ENCODE data around the gene ZNF385C.

Gene ZNF385C

DNA sequence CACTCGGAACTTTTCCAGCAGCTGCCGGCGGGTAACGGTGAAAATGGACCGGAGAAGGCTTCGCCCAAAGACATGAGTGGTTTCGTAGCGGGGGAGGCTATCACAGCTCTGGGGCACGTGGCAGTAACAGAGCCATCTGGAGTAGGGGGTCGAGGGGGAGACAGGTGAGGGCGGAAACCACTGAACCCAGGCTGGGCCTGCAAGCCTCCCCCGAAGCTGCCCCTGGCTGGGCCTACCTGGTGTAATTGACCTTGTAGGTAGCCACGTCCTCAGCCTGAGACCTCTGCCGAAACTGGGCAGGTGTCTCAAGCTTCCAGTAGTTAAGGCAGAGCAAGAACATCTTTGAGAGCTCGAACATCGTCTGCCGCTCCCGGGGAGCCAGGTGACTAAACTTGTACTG, 21.0 kb upstream of the ZNF385C start:
- TF ChIP-seq CTCF (conservative IDR thresholded peaks at IDR 0.05; ENCODE audit: low read depth) = no peak
- DNase-seq (ENCODE audit: low spot score) = no peak
- ChIA-PET POLR2A (ENCODE audit: low non-redundant PET) (interaction anchor here (0.5 to 0.6 kb wide), 2 partner anchors 92 to 93 kb away, joined by 3 to 4 read pairs; no protein-coding TSS in a partner anchor), CTCF (interaction anchor here (0.6 to 2.3 kb wide), 5 partner anchors 95 to 616 kb away, joined by 3 to 19 read pairs (median 5); no protein-coding TSS in a partner anchor)
- peak overlapping the region; percentile 71 for H3K27ac ChIP-seq

DNA sequence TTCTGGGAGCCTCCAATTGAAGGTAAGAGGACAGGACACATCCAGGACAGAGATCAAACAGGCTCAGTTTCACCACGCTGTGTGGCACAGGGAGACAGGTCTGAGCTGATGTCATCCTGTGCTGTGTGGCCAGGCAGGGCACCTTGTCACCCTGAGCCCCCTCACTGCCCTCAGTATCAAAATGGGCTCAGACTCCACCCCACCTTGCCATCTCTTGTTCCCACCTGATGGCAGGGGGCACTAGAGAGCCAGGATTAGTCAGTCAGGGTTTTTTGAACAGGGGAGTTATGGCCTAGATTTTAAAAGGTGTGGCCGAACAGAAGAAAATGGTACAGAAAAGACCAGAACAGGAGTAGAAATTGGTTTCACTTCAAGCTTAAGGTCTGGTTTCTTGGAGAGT, 20.3 kb upstream of the ZNF385C start:
- CTCF ChIA-PET = interaction anchor here (0.6 to 2.3 kb wide), 8 partner anchors 9 to 394 kb away, joined by 3 to 19 read pairs (median 4); no protein-coding TSS in a partner anchor

DNA sequence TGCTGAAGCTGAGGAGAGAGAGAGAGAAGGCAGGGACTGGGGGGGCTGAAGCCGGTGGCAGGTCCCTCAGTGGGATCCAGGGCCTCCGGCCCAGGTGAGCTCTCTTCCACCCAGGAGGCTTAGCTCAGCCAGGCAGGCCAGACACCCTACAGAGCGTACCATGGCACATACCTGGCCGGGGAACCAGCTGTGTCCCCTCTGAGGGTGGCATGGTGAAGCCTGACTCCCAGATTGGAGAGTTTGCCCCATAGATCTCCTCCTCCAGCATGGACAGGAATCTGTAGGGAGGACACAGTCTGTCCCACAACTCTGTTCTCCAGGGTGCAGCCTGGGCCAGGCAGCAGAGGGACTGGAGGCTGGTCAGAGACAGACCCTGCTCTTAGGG, 19.8 kb upstream of the ZNF385C start:
- no peak for DNase-seq (ENCODE audit: low spot score)
- CTCF ChIA-PET = interaction anchor here (0.5 to 2.3 kb wide), 7 partner anchors 10 to 189 kb away, joined by 3 to 19 read pairs (median 3); no protein-coding TSS in a partner anchor
- peak overlapping the region; percentile 71 for H3K27ac ChIP-seq
- no peak for TF ChIP-seq CTCF (conservative IDR thresholded peaks at IDR 0.05; ENCODE audit: low read depth)
- POLR2A ChIA-PET (ENCODE audit: low non-redundant PET) = no interaction called here

More for the DNA sequence above, 20.3 kb upstream of the ZNF385C start:
- no peak for DNase-seq (ENCODE audit: low spot score)
- POLR2A ChIA-PET (ENCODE audit: low non-redundant PET) = no interaction called here
- TF ChIP-seq CTCF (conservative IDR thresholded peaks at IDR 0.05; ENCODE audit: low read depth) = peak; percentile 41
- peak overlapping the region; percentile 71 for H3K27ac ChIP-seq

DNA sequence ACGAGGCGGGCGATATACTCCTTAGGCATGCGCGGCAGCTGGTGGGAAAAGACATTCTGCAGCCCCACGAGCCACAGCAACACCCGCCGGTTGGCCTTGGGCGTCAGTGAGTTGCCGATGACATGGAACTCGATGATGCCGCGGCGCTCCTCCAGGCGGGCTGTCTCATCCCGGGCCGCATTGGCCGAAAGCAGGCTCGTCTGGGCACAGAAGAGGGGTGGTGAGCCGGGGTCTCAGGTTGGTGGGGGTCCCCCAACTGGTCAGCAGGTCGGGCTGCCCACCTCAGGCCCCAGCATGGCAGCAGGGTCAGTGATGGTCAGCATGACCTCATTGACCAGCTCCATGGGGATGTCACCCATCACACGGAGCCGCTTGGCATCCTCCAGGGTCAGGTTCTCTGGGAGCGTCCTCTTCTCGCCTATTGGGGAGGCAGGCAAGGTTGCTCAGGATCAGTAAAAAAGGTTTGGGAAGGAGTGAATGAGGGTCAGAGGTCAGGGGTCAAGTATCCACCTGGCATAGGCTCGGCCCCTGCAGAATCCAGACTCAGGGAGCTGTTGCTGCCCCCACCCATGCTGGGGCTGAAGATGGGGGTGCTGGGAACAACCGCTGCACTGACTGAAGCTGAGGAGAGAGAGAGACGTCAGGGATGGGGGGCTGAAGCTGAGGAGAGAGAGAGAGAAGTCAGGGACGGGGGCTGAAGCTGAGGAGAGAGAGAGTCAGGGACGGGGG, 19.3 kb upstream of the ZNF385C start:
- no peak for TF ChIP-seq CTCF (conservative IDR thresholded peaks at IDR 0.05; ENCODE audit: low read depth)
- CTCF ChIA-PET = interaction anchor here (0.5 to 2.3 kb wide), 7 partner anchors 10 to 188 kb away, joined by 3 to 19 read pairs (median 3); no protein-coding TSS in a partner anchor
- no peak for DNase-seq (ENCODE audit: low spot score)
- peak overlapping the region; percentile 71 for H3K27ac ChIP-seq
- POLR2A ChIA-PET (ENCODE audit: low non-redundant PET) = no interaction called here

DNA sequence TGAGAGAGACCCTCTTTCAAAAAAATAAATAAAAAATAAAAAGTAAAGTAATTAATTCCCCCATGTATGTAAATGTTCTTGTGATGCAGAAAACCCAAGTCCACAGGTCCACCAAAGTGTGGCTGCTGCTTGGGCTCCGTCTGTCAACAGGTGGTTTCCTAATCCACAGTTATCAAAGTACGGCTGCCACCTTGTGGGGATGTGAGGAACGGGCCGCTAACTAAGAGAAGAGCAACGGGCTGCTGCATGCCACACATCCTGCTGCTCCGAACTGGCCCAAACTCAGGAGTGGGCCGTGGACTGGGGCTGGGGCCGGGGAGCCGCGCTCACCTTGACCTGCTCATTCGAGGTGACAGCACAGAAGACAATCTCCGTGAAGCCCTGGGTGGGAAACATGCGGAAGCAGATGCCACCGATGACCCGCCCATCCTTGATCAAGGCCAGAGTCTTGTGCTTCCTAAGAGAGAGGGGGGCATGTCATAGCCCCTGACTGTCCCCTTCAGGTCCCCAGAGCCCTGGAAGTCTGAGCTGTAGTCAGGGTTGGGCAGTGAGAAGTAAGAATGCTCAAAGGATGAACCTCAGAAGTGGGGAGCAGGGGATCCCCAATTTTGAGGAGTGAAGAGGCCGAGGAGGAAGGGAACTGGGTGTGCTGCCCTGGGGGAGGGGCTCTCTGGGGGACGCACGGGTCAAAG, 18.6 kb upstream of the ZNF385C start:
- H3K27ac ChIP-seq = peak overlapping the region; percentile 27; the same call in 1 of the 2 replicates
- CTCF ChIA-PET = interaction anchor here (0.6 to 2.3 kb wide), 4 partner anchors 11 to 94 kb away, joined by 3 to 19 read pairs (median 4); no protein-coding TSS in a partner anchor
- POLR2A ChIA-PET (ENCODE audit: low non-redundant PET) = no interaction called here
- DNase-seq (ENCODE audit: low spot score) = peak; percentile 64
- peak; percentile 86 for TF ChIP-seq CTCF (conservative IDR thresholded peaks at IDR 0.05; ENCODE audit: low read depth)

- peak overlapping the region; percentile 90 for H3K27ac ChIP-seq
- DNase-seq (ENCODE audit: low spot score) = no peak
- no peak for TF ChIP-seq CTCF (conservative IDR thresholded peaks at IDR 0.05; ENCODE audit: low read depth)
- POLR2A ChIA-PET (ENCODE audit: low non-redundant PET) = interaction anchor here (1.0 kb wide), 1 partner anchor 148 kb away, joined by 5 read pairs; no protein-coding TSS in a partner anchor
- CTCF ChIA-PET = interaction anchor here (0.6 to 0.7 kb wide), 2 partner anchors 34 to 151 kb away, joined by 3 to 5 read pairs; no protein-coding TSS in a partner anchor
Observed at GRCh38 chr17:42114118-42114517, 15.8 kb upstream of the ZNF385C start.
